A549 (cell line): ENCODE data around the gene KCNA5. TPM values are rescaled to one million over a fixed set of nuclear protein-coding genes. Genes with fewer than 3 reads are reported as not detected.

Experiments used
- ATAC-seq, 2 experiments: fragments of 200-7000 bp in 1 of 2; fragments of >200 bp in 1 of 2; cut with Nextera tagmentation in 1 of 2; cut with Tn5 transposase in 1 of 2; 3 replicates each; pipeline versions ENCODE4 v1.8.0 to v1.9.1; 2018 to 2020; ENCODE audit warnings: mild to moderate bottlenecking in 1 of 2, moderate library complexity in 1 of 2
- CTCF ChIA-PET: fragments of 300-600 bp; sonication (Branson Sonifier 250); formaldehyde crosslinking; extraction: SDS; loops from one replicate; lab custom pipeline; 2021; ENCODE audit warnings: antibody characterized with exemption, inconsistent platforms; lab: Yijun Ruan, JAX
- POLR2A ChIA-PET: fragments of 350-600 bp; formaldehyde crosslinking; extraction: SDS; loops from one replicate; lab custom pipeline; 2021; ENCODE audit warnings: antibody characterized with exemption, inconsistent platforms; lab: Yijun Ruan, JAX
- DNase-seq, 2 experiments: peaks; one replicate each; pipeline versions ENCODE4 v3.0.0 to v3.0.0-alpha.2; 2011 to 2016; ENCODE audit warnings: low read depth in 1 of 2, low spot score in 1 of 2
- FAIRE-seq: peaks from 2 replicates; lab custom pipeline; 2011; peaks lifted over from hg19 to GRCh38; lab: Jason Lieb, UNC
- H3K27ac ChIP-seq, 2 experiments: fragments of >200 bp; sonication (Bioruptor Twin); formaldehyde crosslinking; 3 replicates each; pipeline ENCODE4 v1.5.1; 2016 to 2017
- H3K4me1 ChIP-seq: fragments of >200 bp; sonication (Bioruptor Twin); formaldehyde crosslinking; 3 replicates; pipeline ENCODE4 v1.6.1; 2016
- H3K4me2 ChIP-seq: fragments of >200 bp; sonication (Bioruptor Twin); formaldehyde crosslinking; 3 replicates; pipeline ENCODE4 v1.6.1; 2016
- H3K4me3 ChIP-seq: fragments of >200 bp; sonication (Bioruptor Twin); formaldehyde crosslinking; 3 replicates; pipeline ENCODE4 v1.5.1; 2016
- H3K9me3 ChIP-seq: fragments of >200 bp; sonication (Bioruptor Twin); formaldehyde crosslinking; 3 replicates; pipeline ENCODE4 v1.6.1; 2016
- BHLHE40 ChIP-seq: IDR thresholded peaks from 2 replicates; pipeline ENCODE4 v1.6.1; 2012; ENCODE audit warnings: low read depth, low read length, inconsistent platforms
- EHF ChIP-seq: fragments of 250-450 bp; sonication (Bioruptor Pico); IDR thresholded peaks from 2 replicates; pipeline ENCODE4 v1.5.0; 2020; ENCODE audit warnings: mild to moderate bottlenecking
- FOSB ChIP-seq: fragments of 250-450 bp; sonication (Bioruptor Pico); IDR thresholded peaks from 2 replicates; pipeline ENCODE4 v1.5.0; 2020; ENCODE audit warnings: mild to moderate bottlenecking, moderate library complexity
- FOSL2 ChIP-seq, 2 experiments: fragments of 450-650 bp in 1 of 2; fragments of >200 bp in 1 of 2; sonication (Bioruptor Twin) in 1 of 2; formaldehyde crosslinking; IDR thresholded peaks; 2 replicates each; pipeline versions ENCODE4 v1.5.0 to v1.6.1; 2016 to 2020; ENCODE audit warnings: mild to moderate bottlenecking in 1 of 2, moderate library complexity in 1 of 2
- HOXB13 ChIP-seq: fragments of 250-450 bp; sonication (Bioruptor Pico); IDR thresholded peaks from 2 replicates; pipeline ENCODE4 v1.5.0; 2020; ENCODE audit warnings: low read depth, mild to moderate bottlenecking, moderate library complexity
- KDM5A ChIP-seq: fragments of 200-600 bp; sonication (generic); IDR thresholded peaks from 2 replicates; pipeline ENCODE4 v1.6.1; 2016; ENCODE audit warnings: antibody characterized with exemption, mild to moderate bottlenecking
- NR3C1 ChIP-seq: fragments of >200 bp; sonication (Bioruptor Twin); formaldehyde crosslinking; IDR thresholded peaks from 3 replicates; pipeline ENCODE4 v1.6.1; 2017
- RNF2 ChIP-seq: fragments of 200-600 bp; sonication (generic); IDR thresholded peaks from 2 replicates; pipeline ENCODE4 v1.6.1; 2016; ENCODE audit warnings: low read depth, mild to moderate bottlenecking, antibody characterized with exemption, moderate library complexity, borderline replicate concordance
- ZC3H11A ChIP-seq: fragments of 450-650 bp; IDR thresholded peaks from 2 replicates; pipeline ENCODE4 v1.6.1; 2014; ENCODE audit warnings: antibody characterized with exemption, mild to moderate bottlenecking
- WGBS: methylation state at CpG from one replicate; pipeline ENCODE4 v1.1.6; 2017; ENCODE audit errors: missing lambda C conversion rate; 5-methylcytosine and 5-hydroxymethylcytosine counted together
- polyA plus RNA-seq, 4 experiments: library from polyadenylated mRNA; depleted of rRNA in 3 of 4; stranded (reverse); fragments of >200 nt; fragmentation: RNase III in 1 of 4; extraction: RNeasy Plus Mini Kit Qiagen cat#74134 plus additional on column Dnase treatment in 1 of 4; gene quantifications; 2 replicates in 3 of 4; 3 replicates in 1 of 4; pipeline ENCODE4 v1.2.3, GENCODE V29; 2011 to 2017
- TF ChIP-seq, protein P1 (sequence below): fragments of 250-450 bp; sonication (Bioruptor Pico); IDR thresholded peaks from 2 replicates; pipeline ENCODE4 v1.5.0; 2020; ENCODE audit warnings: low read depth, mild to moderate bottlenecking, moderate library complexity
- TF ChIP-seq, protein P2 (sequence below): fragments of 250-450 bp; sonication (Bioruptor Pico); IDR thresholded peaks from 2 replicates; pipeline ENCODE4 v1.5.0; 2021; ENCODE audit warnings: mild to moderate bottlenecking, moderate library complexity, borderline replicate concordance
- TF ChIP-seq, protein P3 (sequence below): fragments of >200 bp; sonication (Bioruptor Twin); formaldehyde crosslinking; IDR thresholded peaks from 3 replicates; pipeline ENCODE4 v1.5.1; 2016

The KCNA5 gene
- polyA plus RNA-seq, 2 of the 4 experiments (the other 2 are of a cell fraction), result not detected

DNA sequence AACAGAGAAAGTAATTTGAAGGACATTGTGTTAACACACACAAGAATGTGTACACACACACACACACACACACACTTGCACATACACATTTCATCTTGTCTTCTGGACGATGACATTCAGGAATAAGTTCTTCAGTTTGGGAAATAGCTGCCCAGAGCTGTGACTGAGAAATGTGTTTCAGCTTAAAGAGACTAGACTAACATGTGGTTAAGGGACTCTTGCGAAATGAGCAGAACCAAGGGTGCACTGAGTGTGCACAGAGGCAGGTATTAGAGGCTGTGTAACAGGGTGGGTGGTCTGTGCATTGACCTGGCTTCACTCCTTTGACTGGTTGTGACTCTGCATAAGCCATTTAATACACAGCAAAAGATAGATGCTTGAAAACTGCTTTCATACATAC lies 29.4 kb upstream of the KCNA5 start:
- H3K4me2 ChIP-seq, result no peak overlapping the region
- H3K27ac ChIP-seq, result no peak overlapping the region
- no peaks in the 10 kb centered on the region for H3K9me3 ChIP-seq
- no peak for TF ChIP-seq BHLHE40
- TF ChIP-seq EHF (CRISPR knock-in tag), result no peak
- no peak for TF ChIP-seq HOXB13 (CRISPR knock-in tag)
- POLR2A ChIA-PET, result no interaction called here
- FAIRE-seq, result no peak
- no peaks in the 10 kb centered on the region for H3K4me1 ChIP-seq
- DNase-seq, result no peak
- CTCF ChIA-PET, result interaction anchor here (1.0 to 2.5 kb wide), 5 partner anchors 8 to 157 kb away, joined by 3 to 10 read pairs (median 7); no protein-coding TSS in a partner anchor
- WGBS, result 9% methylated on average over 2 of the region's 2 CpGs
- no peak for ATAC-seq
- no peak overlapping the region for H3K4me3 ChIP-seq

DNA sequence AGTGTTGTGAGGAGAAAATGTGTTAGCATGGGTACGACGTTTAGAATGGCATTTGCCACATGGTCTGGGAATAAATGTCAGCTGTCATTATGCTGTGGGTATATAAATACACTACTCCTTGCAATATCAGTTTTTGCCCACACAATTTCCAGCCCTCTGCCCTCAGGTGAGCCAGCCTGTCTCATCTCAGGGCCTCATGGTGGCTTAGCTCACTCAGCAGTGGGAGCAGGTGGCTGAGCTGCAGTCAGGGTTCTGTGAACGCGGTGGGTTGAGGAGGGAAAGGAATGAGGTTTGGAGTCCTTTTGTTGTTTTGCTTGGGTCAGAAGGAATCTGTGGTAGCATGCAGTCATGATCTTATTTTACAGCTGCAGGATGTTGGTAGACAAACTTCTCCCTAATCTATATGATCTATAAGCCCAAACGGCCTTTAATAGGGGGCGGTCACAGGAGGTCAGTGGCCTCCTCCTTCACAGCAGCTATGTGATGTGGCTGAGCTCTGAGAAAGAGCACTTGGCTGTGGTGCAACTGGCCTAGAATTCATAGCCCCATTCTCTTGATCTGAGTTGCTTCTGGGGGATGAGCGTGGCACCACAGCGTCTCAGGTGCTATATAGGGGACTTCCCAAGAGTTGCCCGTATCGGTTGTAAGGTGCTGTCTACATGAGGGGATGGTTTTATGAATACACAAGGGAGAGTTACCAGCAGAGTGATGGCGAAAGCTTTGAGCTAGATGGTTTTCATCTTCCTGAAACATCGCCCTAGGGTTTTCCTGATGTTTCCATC lies 27.8 kb upstream of the KCNA5 start:
- no peak for DNase-seq
- ChIA-PET POLR2A (no interaction called here), CTCF (interaction anchor here (0.8 kb wide), 1 partner anchor 161 kb away, joined by 3 read pairs; no protein-coding TSS in a partner anchor)
- FAIRE-seq, result no peak
- TF ChIP-seq, protein P1, sequence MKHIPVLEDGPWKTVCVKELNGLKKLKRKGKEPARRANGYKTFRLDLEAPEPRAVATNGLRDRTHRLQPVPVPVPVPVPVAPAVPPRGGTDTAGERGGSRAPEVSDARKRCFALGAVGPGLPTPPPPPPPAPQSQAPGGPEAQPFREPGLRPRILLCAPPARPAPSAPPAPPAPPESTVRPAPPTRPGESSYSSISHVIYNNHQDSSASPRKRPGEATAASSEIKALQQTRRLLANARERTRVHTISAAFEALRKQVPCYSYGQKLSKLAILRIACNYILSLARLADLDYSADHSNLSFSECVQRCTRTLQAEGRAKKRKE, result no peak
- no peak for TF ChIP-seq RNF2
- TF ChIP-seq, protein P2, sequence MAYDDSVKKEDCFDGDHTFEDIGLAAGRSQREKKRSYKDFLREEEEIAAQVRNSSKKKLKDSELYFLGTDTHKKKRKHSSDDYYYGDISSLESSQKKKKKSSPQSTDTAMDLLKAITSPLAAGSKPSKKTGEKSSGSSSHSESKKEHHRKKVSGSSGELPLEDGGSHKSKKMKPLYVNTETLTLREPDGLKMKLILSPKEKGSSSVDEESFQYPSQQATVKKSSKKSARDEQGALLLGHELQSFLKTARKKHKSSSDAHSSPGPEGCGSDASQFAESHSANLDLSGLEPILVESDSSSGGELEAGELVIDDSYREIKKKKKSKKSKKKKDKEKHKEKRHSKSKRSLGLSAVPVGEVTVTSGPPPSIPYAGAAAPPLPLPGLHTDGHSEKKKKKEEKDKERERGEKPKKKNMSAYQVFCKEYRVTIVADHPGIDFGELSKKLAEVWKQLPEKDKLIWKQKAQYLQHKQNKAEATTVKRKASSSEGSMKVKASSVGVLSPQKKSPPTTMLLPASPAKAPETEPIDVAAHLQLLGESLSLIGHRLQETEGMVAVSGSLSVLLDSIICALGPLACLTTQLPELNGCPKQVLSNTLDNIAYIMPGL (CRISPR knock-in tag), result no peak
- ATAC-seq, result no peak
- Histone ChIP-seq H3K4me3 (no peak overlapping the region), H3K4me2 (no peak overlapping the region), H3K9me3 (no peaks in the 10 kb centered on the region), H3K27ac (no peak overlapping the region), H3K4me1 (no peaks in the 10 kb centered on the region)
- WGBS, result 31% methylated on average over 12 of the region's 12 CpGs

DNA sequence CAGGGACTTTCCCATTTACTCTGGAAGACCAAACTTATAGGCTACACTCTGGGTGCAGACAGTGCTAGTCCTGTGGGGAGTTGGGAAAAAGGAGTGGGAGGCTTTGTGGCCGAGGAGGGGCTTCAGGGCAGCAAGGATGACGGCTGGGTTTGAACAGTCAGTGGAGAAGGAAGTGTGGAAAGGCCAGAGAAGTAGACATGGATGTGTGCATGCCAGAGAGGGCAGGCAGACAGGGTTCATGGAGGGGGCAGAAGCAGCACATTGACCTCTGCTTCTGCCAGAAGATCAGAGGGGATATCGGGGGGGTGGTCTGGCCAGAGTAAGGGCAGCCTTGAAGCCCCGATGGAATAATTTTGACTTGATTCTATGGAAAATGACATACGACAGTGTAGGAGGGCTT lies 27.2 kb upstream of the KCNA5 start:
- Histone ChIP-seq H3K4me1 (no peaks in the 10 kb centered on the region), H3K9me3 (no peaks in the 10 kb centered on the region), H3K27ac (no peak overlapping the region), H3K4me2 (no peak overlapping the region), H3K4me3 (no peak overlapping the region)
- DNase-seq, result no peak
- FAIRE-seq, result no peak
- WGBS, result 26% methylated on average over 5 of the region's 5 CpGs
- TF ChIP-seq FOSB (CRISPR knock-in tag) (no peak), ZC3H11A (no peak), FOSL2 (IDR thresholded peaks at IDR 0.05) (no peak), FOSL2 (CRISPR knock-in tag; IDR thresholded peaks at IDR 0.05) (no peak), NR3C1 (no peak), KDM5A (no peak)
- TF ChIP-seq, protein P3, sequence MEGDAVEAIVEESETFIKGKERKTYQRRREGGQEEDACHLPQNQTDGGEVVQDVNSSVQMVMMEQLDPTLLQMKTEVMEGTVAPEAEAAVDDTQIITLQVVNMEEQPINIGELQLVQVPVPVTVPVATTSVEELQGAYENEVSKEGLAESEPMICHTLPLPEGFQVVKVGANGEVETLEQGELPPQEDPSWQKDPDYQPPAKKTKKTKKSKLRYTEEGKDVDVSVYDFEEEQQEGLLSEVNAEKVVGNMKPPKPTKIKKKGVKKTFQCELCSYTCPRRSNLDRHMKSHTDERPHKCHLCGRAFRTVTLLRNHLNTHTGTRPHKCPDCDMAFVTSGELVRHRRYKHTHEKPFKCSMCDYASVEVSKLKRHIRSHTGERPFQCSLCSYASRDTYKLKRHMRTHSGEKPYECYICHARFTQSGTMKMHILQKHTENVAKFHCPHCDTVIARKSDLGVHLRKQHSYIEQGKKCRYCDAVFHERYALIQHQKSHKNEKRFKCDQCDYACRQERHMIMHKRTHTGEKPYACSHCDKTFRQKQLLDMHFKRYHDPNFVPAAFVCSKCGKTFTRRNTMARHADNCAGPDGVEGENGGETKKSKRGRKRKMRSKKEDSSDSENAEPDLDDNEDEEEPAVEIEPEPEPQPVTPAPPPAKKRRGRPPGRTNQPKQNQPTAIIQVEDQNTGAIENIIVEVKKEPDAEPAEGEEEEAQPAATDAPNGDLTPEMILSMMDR, result no peak
- ChIA-PET CTCF (no interaction called here), POLR2A (no interaction called here)
- ATAC-seq, result no peak
